DND-41 (cell line): Measurements from ENCODE around the gene STT3B.

Source experiments
- ATAC-seq: fragments of 200-7000 bp; cut with Tn5 transposase; 3 replicates; pipeline ENCODE4 v1.9.1; 2021; ENCODE audit warnings: low read depth; ENCODE audit not compliant: insufficient read depth
- DNase-seq: peaks from one replicate; pipeline ENCODE4 v3.0.0-alpha.2; 2020
- H2AFZ ChIP-seq: 2 replicates; pipeline ENCODE4 v1.6.0; 2012; ENCODE audit warnings: low read depth, low read length
- H3K27ac ChIP-seq: 2 replicates; pipeline ENCODE4 v1.5.1; 2012; ENCODE audit warnings: low read length, inconsistent platforms
- H3K27me3 ChIP-seq: fragments of 200-600 bp; sonication (generic); 2 replicates; pipeline ENCODE4 v1.6.0; 2012; ENCODE audit warnings: low read length, mild to moderate bottlenecking, inconsistent platforms; ENCODE audit not compliant: insufficient read depth, poor library complexity
- H3K36me3 ChIP-seq: 2 replicates; pipeline ENCODE4 v1.5.1; 2012; ENCODE audit warnings: low read length, inconsistent platforms; ENCODE audit not compliant: insufficient read depth
- H3K4me1 ChIP-seq: 2 replicates; pipeline ENCODE4 v1.5.1; 2012; ENCODE audit warnings: mild to moderate bottlenecking, low read length; ENCODE audit not compliant: insufficient read depth
- H3K4me2 ChIP-seq: 2 replicates; pipeline ENCODE4 v1.6.0; 2012; ENCODE audit warnings: mild to moderate bottlenecking, moderate library complexity, low read length, inconsistent platforms; ENCODE audit not compliant: insufficient read depth
- H3K4me3 ChIP-seq, 2 experiments: fragments of 200-600 bp in 1 of 2; shearing (Covaris generic) in 1 of 2; 2 replicates each; pipeline ENCODE4 v1.5.1; 2012 to 2016; ENCODE audit warnings: inconsistent platforms in 2 of 2, low read length in 2 of 2, mild to moderate bottlenecking in 2 of 2, low read depth in 1 of 2, moderate library complexity in 1 of 2
- H3K79me2 ChIP-seq: 2 replicates; pipeline ENCODE4 v1.6.0; 2012; ENCODE audit warnings: low read length, inconsistent platforms; ENCODE audit not compliant: insufficient read depth
- H3K9ac ChIP-seq: 2 replicates; pipeline ENCODE4 v1.6.0; 2012; ENCODE audit warnings: low read depth, mild to moderate bottlenecking, inconsistent platforms, low read length, moderate library complexity
- H3K9me3 ChIP-seq: 2 replicates; pipeline ENCODE4 v1.5.1; 2012; ENCODE audit warnings: low read length, moderate library complexity, mild to moderate bottlenecking, inconsistent platforms; ENCODE audit not compliant: insufficient read depth, severe bottlenecking
- H4K20me1 ChIP-seq: 2 replicates; pipeline ENCODE4 v1.6.0; 2012; ENCODE audit warnings: low read length; ENCODE audit not compliant: insufficient read depth
- CTCF ChIP-seq: IDR thresholded peaks from 2 replicates; pipeline ENCODE4 v1.5.1; 2012; ENCODE audit warnings: borderline replicate concordance, low read length, moderate library complexity, mild to moderate bottlenecking; ENCODE audit not compliant: poor library complexity, severe bottlenecking; ENCODE audit errors: extremely low read depth
- EZH2 ChIP-seq: IDR thresholded peaks from 3 replicates; pipeline ENCODE4 v1.6.1; 2012; ENCODE audit warnings: borderline replicate concordance, low read depth, mild to moderate bottlenecking, moderate library complexity, low read length, inconsistent platforms; ENCODE audit not compliant: severe bottlenecking

STT3B gene

GRCh38 chr3:31581660-31582059 lies 48.9 kb downstream of the STT3B start:
- peaks cover 100% of the 10 kb centered on the region for H3K79me2 ChIP-seq
- ATAC-seq (no peak), DNase-seq (no peak)
- TF ChIP-seq CTCF (no peak), EZH2 (no peak)
- H3K9ac ChIP-seq = no peak overlapping the region
- no peaks in the 10 kb centered on the region for H3K4me1 ChIP-seq
- H2AFZ ChIP-seq = no peak overlapping the region
- H3K27me3 ChIP-seq = no peaks in the 10 kb centered on the region
- peaks cover 17% of the 10 kb centered on the region; the same call in 1 of the 2 replicates for H4K20me1 ChIP-seq
- H3K9me3 ChIP-seq = peaks cover 9% of the 10 kb centered on the region
- no peak overlapping the region for H3K27ac ChIP-seq
- H3K4me3 ChIP-seq = no peak overlapping the region
- H3K36me3 ChIP-seq = peaks cover 92% of the 10 kb centered on the region
- H3K4me2 ChIP-seq = no peak overlapping the region

DNA sequence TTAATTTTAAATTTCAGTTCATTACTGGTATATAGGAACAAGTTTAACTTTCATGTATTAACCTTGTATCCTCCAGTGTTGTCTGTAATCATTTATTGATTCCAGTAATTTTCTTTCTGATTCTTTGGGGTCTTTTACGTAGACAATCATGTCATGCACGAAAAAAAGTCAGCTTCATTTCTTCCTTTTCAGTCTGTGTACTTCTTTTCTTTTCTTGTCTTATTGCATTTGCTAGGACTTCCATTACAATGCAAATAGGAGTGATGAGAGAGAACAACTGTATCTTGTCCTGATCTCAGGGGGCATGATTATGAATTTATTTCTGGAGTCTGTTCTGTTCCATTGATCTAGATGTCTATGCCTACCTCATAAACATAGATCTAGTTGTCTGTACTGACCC lies 56.5 kb downstream of the STT3B start:
- Histone ChIP-seq H3K4me2 (no peak overlapping the region), H3K36me3 (peaks cover 98% of the 10 kb centered on the region), H3K27ac (no peak overlapping the region), H3K9me3 (peaks cover 26% of the 10 kb centered on the region), H3K4me3 (no peak overlapping the region), H3K27me3 (no peaks in the 10 kb centered on the region), H4K20me1 (peaks cover 14% of the 10 kb centered on the region; the same call in 1 of the 2 replicates), H3K4me1 (no peaks in the 10 kb centered on the region), H2AFZ (no peak overlapping the region), H3K9ac (no peak overlapping the region), H3K79me2 (peaks cover 100% of the 10 kb centered on the region)
- ATAC-seq (no peak), DNase-seq (no peak)
- no peak for TF ChIP-seq CTCF
- no peak for TF ChIP-seq EZH2

GRCh38 chr3:31590650-31591049 lies 57.9 kb downstream of the STT3B start:
- Histone ChIP-seq H4K20me1 (peaks cover 25% of the 10 kb centered on the region), H3K79me2 (peaks cover 100% of the 10 kb centered on the region)
- TF ChIP-seq EZH2 (no peak), CTCF (no peak)

GRCh38 chr3:31592764-31593163 lies 60.0 kb downstream of the STT3B start:
- H3K27ac ChIP-seq = no peak overlapping the region
- peaks cover 98% of the 10 kb centered on the region for H3K79me2 ChIP-seq
- no peaks in the 10 kb centered on the region for H3K4me1 ChIP-seq
- TF ChIP-seq EZH2 = no peak
- TF ChIP-seq CTCF = no peak
- ATAC-seq (no peak), DNase-seq (no peak)
- no peaks in the 10 kb centered on the region for H3K27me3 ChIP-seq
- H3K4me2 ChIP-seq = no peak overlapping the region
- H2AFZ ChIP-seq = no peak overlapping the region
- H3K9me3 ChIP-seq = peaks cover 18% of the 10 kb centered on the region
- no peak overlapping the region for H3K4me3 ChIP-seq
- H4K20me1 ChIP-seq = peaks cover 32% of the 10 kb centered on the region
- H3K36me3 ChIP-seq = peaks cover 94% of the 10 kb centered on the region
- no peak overlapping the region for H3K9ac ChIP-seq

More at GRCh38 chr3:31590650-31591049, 57.9 kb downstream of the STT3B start:
- Histone ChIP-seq H3K4me3 (no peak overlapping the region), H3K9me3 (peaks cover 23% of the 10 kb centered on the region), H3K27ac (no peak overlapping the region), H3K27me3 (no peaks in the 10 kb centered on the region), H3K36me3 (peaks cover 98% of the 10 kb centered on the region), H3K9ac (no peak overlapping the region), H2AFZ (no peak overlapping the region), H3K4me2 (no peak overlapping the region), H3K4me1 (no peaks in the 10 kb centered on the region)
- no peak for ATAC-seq
- no peak for DNase-seq
